HuH-7 (cell line): ENCODE results near the gene FAM53C.
"Not testable (repeated sequence)": the region's sequence is repeated elsewhere in the genome, so short reads cannot be mapped to it uniquely, and the experiment has no call there.

ENCODE experiments used
- DNase-seq: peaks from one replicate; pipeline ENCODE4 v3.0.0; 2011; ENCODE audit warnings: low spot score

FAM53C gene

DNA sequence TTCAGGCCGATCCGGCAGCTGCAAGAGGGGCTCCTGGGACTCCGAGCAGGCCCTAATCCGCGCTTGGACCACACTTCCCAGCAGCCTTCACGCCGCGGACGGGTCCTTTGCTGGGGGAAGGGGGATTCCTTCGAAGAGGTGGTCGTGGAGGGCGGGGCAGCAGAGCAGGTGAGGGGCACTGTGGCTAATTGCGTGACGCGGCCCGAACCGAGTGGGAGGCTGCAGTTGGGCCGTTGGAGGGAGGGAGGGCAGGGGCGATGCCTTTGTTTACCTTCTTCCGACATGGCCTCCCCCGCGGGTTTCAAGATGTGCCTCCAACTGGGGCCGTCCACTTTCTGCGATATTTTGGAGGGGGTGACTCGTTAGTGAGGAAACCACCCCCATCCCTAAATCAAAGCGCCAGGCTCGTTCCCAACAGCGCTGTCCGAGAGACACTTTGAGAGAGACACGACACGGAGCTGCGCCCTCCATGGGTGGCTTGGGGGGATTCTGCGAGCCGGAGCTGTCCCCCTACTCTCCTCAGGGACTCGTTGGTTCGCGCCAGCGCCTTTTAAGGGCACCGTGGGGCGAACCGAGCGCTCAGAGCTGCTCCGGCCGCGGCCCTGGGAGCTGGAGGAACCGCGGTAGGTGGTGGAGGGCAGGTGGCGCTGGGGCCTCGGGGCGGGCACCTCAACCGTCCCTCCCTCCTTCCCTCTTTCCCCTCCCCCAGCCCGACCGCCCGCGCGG is at the start of gene FAM53C:
FAM53C (plus strand) TSS at position 582 of the 726 bp plus-strand sequence. CDS start 3,070 bp downstream, outside the sequence.
- DNase-seq = peak; percentile 80

DNA sequence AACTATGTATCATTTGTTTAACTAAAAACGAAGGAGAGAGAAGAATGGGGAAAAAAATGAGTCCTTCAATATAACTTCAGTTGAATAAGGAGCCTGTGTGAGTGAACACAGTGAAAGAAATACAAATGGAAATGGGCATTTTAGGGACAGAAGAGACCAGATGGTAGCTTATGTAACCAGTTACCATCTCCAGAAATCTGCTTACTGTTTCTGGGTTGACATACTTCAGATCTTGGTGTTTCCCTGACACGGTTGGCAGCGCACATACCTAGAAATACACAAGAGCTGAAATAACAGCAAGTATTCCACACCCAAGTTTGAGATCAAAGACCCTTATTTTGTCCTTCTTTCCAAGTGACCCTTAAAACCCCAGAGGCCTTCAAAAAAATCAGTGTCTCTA is 48.8 kb upstream of the FAM53C start:
- DNase-seq = no peak

DNA sequence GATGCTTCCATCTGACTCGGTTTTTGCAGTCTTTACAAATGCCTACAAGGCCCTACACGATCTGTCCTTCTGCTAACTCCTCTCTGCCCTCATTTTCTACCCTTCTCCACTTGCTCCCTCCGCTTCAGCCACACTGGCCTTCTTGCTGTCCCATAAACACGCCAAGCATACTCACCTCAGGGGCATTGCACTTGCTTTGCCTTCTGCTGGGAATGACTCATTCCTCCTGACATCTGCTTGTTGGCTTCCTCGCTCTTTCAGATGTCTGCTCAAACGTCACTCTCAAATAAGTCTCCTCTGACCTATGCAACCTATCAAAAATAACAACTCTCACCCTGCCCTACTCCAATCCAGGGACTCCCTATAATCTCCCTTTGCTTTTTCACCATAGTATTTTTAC is 34.7 kb upstream of the FAM53C start:
- DNase-seq = no peak

- no peak for DNase-seq
Measured at GRCh38 chr5:138305797-138306196, 32.3 kb upstream of the FAM53C start.

- no peak for DNase-seq
Measured at GRCh38 chr5:138315751-138316278, 22.3 kb upstream of the FAM53C start.

- DNase-seq = no peak
Measured at GRCh38 chr5:138316355-138316754, 21.7 kb upstream of the FAM53C start.

DNA sequence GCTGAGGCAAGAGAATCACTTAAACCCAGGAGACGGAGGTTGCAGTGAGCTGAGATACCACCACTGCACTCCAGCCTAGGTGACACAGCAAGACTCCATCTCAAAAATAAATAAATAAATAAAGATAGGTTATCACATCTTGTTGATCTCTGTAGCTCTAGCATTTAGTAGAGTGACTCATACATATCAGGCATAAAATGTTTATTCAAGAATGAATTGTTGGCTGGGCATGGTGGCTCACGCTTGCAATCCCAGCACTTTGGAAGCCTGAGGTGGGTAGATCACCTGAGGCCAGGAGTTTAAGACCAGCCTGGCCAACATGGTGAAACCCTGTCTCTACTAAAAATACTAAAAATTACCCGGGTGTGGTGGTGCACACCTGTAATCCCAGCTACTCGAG is 19.9 kb upstream of the FAM53C start:
- DNase-seq = not testable (repeated sequence)

GRCh38 chr5:138330813-138331448 is 7.1 kb upstream of the FAM53C start:
- DNase-seq = no peak

- peak; percentile 91 for DNase-seq
Measured at GRCh38 chr5:138331449-138332368, 6.4 kb upstream of the FAM53C start, which contains the start of gene CDC25C. Gene CDC25C (minus strand): TSS chr5:138331804. CDS start chr5:138331180, 624 bp downstream.

DNA sequence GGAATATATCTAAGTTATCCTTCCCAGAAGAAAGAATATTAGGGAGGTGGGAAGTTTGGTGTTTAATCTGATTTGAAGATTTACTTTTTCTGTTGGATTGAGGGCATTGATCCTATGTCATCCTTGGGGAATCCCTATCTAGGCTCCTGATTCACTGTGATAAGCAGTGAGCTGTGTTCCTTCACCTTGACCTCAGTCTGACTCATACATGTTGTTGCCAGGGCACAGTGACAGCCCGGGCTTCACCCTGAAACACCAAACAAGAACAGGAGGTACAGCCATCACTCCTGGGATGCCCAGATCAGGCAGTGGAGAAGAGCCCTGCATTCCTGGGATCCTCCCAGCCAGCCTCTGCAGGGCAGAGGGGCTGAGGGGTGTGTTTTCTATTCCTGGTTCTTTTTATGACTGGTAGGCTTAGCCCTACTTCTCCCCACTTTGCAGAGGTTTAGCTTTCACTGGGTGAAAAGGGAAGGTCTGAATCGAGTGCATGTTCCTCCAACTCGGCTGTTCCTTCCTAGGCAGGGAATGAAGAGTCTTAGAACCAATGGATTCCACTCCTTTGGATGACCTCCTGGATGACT is 3.1 kb upstream of the FAM53C start:
- DNase-seq = no peak

DNA sequence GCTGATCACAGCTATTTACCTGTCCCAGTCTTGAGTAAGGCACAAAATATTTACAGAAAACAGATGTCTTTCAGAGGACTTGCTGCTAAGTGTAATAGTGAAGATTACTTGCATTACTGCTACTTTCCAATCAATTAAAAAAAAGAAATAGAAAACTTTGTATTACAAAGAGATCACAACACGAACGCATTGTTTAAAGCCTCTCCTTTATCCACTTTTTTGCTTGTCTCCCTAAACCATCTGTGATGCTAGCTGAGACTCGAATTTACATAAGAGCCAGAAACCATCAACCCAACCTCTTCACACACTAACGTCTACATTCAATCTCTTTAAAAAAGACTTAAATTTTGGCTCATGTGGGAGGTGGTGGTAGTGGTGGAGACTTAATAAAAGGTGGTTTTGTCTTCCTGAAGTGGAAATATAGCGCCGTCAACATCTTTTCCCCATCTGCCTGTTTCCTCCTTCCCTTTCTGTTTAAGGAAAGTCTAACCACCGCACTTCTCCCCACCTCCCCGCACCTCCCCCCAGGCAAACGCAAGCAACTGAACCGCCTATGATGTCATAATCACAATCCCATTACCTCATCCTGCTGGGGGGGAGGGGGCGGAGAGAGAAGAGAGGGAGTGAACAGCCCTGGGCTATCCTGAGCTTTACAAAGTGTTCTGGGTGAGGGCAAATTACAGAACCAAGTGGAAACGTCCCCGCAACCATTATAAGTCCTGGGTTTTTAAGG is 948 bp upstream of the FAM53C start:
- DNase-seq = peak; percentile 75

DNA sequence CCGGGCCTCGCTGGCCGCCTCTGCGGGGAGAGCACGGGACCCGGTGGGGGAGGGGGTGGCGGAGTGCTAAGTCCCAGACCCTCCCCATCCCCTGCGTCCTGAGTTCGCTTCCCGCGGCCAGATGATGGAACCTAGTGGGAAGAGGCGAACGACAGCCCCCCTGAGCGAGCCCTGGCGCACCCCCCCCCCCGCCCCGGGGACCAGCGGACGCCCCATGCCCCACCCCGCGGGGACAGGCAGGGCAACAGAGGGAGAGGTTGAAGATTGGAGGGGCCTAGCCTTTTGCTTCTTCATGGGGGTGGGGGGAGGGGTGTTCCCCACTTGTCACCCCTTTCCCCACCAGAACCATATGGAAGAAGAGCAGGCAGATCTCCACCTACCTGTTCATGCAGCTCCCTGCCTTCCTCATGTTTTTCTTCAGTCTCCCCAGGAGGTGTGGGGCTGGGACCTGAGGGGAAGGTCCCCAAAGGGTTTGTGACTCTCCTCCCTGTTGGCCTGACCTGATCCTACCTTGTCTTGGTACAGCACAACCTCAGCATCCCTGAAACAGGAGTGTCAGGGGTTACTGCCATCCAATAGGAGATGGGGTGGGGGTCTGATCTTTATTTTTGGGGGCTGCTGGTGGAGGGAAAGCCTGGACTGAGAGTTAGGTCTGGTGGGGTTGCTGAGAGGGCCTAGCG is 485 bp downstream of the FAM53C start:
- no peak for DNase-seq

GRCh38 chr5:138339091-138339456 is 1.0 kb downstream of the FAM53C start:
- DNase-seq = no peak

DNA sequence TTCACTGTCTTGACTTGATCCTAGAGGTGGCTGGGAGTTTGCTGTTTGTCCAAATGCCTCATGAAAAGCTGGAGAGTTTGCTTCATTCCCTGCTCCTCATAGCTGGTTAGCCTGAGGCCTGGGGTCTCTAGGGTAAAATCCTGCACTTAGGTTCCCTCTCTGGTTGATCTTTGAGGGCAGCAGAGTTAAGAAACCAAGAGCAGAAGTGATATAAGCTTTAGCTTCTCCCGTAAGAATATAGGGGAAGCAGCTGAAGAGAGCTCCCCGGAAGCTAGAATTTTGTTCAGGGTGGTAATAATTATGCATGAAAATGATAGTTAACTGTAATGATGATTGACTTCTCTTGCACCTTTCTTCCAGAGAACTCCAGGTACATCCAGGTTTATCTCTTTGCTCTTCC is 1.4 kb downstream of the FAM53C start:
- no peak for DNase-seq

DNA sequence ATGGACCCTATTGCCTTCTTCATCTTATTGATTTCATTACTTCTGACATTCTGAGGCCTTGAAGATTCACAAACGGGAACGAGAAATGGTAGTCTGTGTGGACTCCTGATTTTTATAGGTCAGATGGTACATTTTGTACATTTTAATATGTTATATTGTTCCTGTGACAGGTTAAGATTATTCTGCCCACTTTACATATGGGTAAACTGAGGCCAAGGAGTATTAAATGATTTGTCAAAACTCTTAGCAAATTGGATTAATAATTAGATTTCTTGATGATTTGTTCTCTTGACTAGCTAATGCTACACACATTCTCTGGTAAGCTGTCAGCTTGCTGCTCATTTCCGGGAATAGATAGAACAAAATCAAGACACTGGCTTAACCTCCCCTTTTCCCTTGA is 1.9 kb downstream of the FAM53C start:
- no peak for DNase-seq

DNA sequence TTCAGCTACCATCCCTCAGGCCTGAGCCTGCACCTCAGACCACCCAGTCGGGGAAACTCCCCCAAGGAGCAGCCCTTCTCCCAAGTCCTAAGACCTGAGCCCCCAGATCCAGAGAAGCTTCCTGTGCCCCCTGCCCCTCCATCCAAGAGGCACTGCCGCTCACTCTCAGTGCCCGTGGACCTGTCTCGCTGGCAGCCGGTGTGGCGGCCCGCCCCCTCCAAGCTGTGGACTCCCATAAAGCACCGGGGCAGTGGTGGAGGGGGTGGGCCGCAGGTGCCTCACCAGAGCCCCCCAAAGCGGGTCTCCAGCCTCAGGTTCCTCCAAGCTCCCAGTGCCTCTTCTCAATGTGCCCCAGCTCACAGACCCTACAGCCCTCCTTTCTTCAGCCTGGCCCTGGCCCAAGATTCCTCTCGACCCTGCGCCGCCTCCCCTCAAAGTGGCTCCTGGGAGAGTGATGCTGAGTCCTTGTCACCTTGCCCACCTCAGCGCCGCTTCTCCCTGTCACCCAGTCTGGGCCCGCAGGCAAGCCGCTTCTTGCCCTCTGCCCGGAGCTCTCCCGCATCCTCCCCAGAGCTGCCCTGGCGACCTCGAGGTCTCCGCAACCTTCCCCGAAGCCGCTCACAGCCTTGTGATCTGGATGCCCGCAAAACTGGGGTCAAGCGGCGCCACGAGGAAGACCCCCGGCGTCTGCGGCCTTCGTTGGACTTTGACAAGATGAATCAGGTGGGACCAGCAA is 7.0 kb downstream of the FAM53C start:
- DNase-seq = no peak

DNA sequence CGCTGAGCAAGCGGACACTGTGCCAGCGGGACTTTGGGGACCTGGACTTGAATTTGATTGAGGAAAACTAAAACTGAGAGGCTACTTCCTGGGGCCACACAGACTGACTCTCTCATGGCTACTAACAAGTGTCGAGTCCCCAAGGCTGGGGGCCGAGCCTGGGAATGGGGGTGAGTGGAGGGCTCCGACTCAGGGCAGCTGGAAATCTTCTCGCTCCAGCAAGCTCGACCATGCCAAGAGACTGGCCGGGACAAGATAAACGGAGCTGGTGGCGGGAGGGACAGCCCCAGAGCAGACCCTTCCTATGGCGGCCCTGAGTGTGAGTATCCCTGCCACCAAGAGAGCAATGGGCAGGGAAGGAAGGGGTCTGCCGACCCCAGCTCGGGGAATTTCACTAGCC is 8.8 kb downstream of the FAM53C start:
- DNase-seq = no peak

DNA sequence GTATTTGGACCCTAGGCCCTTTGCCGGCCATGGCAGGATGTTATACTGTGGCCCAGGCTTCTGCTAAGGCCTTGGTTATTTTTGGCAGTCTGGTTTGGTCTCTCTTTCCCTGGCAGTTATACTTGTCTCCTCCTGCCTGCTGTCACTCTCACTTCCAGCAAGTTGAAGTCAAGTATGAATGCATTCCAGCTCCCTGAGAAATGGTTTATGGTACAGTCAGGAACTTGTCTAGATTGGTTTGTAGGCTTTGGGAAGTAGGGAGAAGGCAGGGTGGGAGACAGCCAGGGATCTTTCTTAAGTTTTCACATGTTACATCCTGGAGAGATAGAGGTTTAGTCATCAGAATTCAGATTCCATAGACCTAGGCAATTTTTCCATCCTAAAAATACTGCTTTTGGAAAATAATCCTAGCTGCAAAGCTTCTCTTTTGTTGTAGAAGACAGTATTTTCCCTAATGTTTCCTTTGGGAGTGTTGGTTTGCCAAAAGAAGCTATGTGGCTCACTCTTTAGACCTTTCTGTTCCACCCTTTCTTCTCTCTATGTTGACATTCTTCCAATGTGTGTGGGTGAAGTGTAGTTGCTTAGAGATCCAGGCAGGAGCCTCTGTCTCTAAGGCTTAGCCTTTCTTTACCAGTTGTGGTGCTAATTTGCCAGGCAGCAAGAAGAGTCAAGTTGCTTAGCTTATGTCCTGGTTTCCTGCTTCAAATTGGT is 11.9 kb downstream of the FAM53C start:
- DNase-seq = no peak

- no peak for DNase-seq
Measured at GRCh38 chr5:138350563-138350890, 12.5 kb downstream of the FAM53C start.

GRCh38 chr5:138351056-138351455 is 13.0 kb downstream of the FAM53C start:
- DNase-seq = no peak
